Measurements from ENCODE around the gene RPS6KC1. TPM values are rescaled to one million over a fixed set of nuclear protein-coding genes. Genes with fewer than 3 reads are reported as not detected.
"Not testable (repeated sequence)": the region's sequence is repeated elsewhere in the genome, so short reads cannot be mapped to it uniquely, and the experiment has no call there.

Gene RPS6KC1
- total RNA-seq, 1 experiment from 2014 or later, result 27.4 TPM

GRCh38 chr1:213277036-213277435 is 226.0 kb downstream of the RPS6KC1 start:
- no peak for DNase-seq (ENCODE audit: low read depth)

GRCh38 chr1:213279410-213279809 is 228.4 kb downstream of the RPS6KC1 start:
- DNase-seq (ENCODE audit: low read depth), result no peak

GRCh38 chr1:213281640-213282301 is 230.7 kb downstream of the RPS6KC1 start:
- DNase-seq (ENCODE audit: low read depth), result no peak

- DNase-seq (ENCODE audit: low read depth), result peak; percentile 47
Measured at GRCh38 chr1:213284626-213285025, 233.6 kb downstream of the RPS6KC1 start.

GRCh38 chr1:213286235-213286634 is 235.2 kb downstream of the RPS6KC1 start:
- DNase-seq (ENCODE audit: low read depth), result no peak

GRCh38 chr1:213287987-213288386 is 236.9 kb downstream of the RPS6KC1 start:
- no peak for DNase-seq (ENCODE audit: low read depth)

- DNase-seq (ENCODE audit: low read depth), result no peak
Measured at GRCh38 chr1:213291526-213291925, 240.5 kb downstream of the RPS6KC1 start.

- DNase-seq (ENCODE audit: low read depth), result no peak
Measured at GRCh38 chr1:213292614-213293013, 241.6 kb downstream of the RPS6KC1 start.

GRCh38 chr1:213295860-213296259 is 244.8 kb downstream of the RPS6KC1 start:
- DNase-seq (ENCODE audit: low read depth), result no peak

- DNase-seq (ENCODE audit: low read depth), result peak; percentile 60
Measured at GRCh38 chr1:213296558-213296957, 245.5 kb downstream of the RPS6KC1 start.

GRCh38 chr1:213297021-213297420 is 246.0 kb downstream of the RPS6KC1 start:
- DNase-seq (ENCODE audit: low read depth), result no peak

GRCh38 chr1:213300433-213300832 is 249.4 kb downstream of the RPS6KC1 start:
- DNase-seq (ENCODE audit: low read depth), result no peak

- DNase-seq (ENCODE audit: low read depth), result not testable (repeated sequence)
Measured at GRCh38 chr1:213301524-213301923, 250.5 kb downstream of the RPS6KC1 start.

GRCh38 chr1:213303286-213303685 is 252.2 kb downstream of the RPS6KC1 start:
- peak; percentile 36 for DNase-seq (ENCODE audit: low read depth)

- DNase-seq (ENCODE audit: low read depth), result no peak
Measured at GRCh38 chr1:213315571-213315970, 264.5 kb downstream of the RPS6KC1 start.

GRCh38 chr1:213318458-213318857 is 267.4 kb downstream of the RPS6KC1 start:
- DNase-seq (ENCODE audit: low read depth), result not testable (repeated sequence)

GRCh38 chr1:213320191-213320870 is 269.3 kb downstream of the RPS6KC1 start:
- peak; percentile 3 for DNase-seq (ENCODE audit: low read depth)

Other genes with a start within 250 kb of the RPS6KC1 start
- gene SPATA45, start 203.6 kb upstream of the RPS6KC1 start, total RNA-seq (2014; rRNA removed; shearing (Covaris generic)), result 1.8 TPM in 1 of 2 replicates, not detected in the other
- 4.2 and 8.1 TPM in 2 replicates for gene FLVCR1, start 193.0 kb upstream of the RPS6KC1 start, total RNA-seq (2014; rRNA removed; shearing (Covaris generic))
- 0.44 and 0.79 TPM in 2 replicates for gene VASH2, start 100.7 kb upstream of the RPS6KC1 start, total RNA-seq (2014; rRNA removed; shearing (Covaris generic))
- 19.1 and 31.8 TPM in 2 replicates for gene ANGEL2, start 35.4 kb upstream of the RPS6KC1 start, total RNA-seq (2014; rRNA removed; shearing (Covaris generic))

Data from M059J (cell line).